ENCODE measurements around the gene CSN1S1. TPM values are rescaled to one million over a fixed set of nuclear protein-coding genes. Genes with fewer than 3 reads are reported as not detected.

The CSN1S1 gene, protein sequence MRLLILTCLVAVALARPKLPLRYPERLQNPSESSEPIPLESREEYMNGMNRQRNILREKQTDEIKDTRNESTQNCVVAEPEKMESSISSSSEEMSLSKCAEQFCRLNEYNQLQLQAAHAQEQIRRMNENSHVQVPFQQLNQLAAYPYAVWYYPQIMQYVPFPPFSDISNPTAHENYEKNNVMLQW
- not detected for total RNA-seq (ENCODE audit: unreplicated experiment)
- long read RNA-seq, result 0 reads

DNA sequence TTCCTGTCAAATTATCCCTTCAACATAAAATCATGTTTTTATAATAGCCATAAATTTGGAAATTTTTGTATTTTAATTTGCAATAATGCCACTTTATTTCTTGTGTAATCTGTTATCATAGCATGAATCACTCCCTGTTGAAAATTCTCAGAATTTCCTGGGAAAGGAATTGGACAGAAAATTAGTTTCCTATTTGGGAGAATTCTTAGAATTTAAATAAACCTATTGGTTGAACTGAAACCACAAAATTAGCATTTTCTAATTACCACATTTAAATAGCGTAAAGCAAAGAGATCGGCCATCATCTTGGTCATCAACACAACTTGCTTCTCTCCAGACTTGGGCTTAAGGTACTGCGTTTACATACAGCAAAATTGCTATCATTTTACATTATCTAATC lies at the start of gene CSN1S1:
TSS of gene CSN1S1 (plus strand) at position 301 of the 400 bp plus-strand sequence. CDS start 1,488 bp downstream, outside the sequence.
- Mint-ChIP-seq H3K27ac (ENCODE audit: unreplicated experiment) (no peak within 1 kb of the TSS), H3K4me1 (ENCODE audit: unreplicated experiment) (peaks cover 8% of the 10 kb centered on the region), H3K36me3 (ENCODE audit: low read depth, unreplicated experiment) (no peaks in the 10 kb centered on the region), H3K27me3 (ENCODE audit: unreplicated experiment) (no peaks in the 10 kb centered on the region), H3K9me3 (ENCODE audit: unreplicated experiment) (no peaks in the 10 kb centered on the region), H3K4me3 (ENCODE audit: unreplicated experiment) (no peak within 1 kb of the TSS)
- no peak for DNase-seq (ENCODE audit: low spot score)
- TF ChIP-seq CTCF (IDR thresholded peaks at IDR 0.05; ENCODE audit: unreplicated experiment), result no peak

DNA sequence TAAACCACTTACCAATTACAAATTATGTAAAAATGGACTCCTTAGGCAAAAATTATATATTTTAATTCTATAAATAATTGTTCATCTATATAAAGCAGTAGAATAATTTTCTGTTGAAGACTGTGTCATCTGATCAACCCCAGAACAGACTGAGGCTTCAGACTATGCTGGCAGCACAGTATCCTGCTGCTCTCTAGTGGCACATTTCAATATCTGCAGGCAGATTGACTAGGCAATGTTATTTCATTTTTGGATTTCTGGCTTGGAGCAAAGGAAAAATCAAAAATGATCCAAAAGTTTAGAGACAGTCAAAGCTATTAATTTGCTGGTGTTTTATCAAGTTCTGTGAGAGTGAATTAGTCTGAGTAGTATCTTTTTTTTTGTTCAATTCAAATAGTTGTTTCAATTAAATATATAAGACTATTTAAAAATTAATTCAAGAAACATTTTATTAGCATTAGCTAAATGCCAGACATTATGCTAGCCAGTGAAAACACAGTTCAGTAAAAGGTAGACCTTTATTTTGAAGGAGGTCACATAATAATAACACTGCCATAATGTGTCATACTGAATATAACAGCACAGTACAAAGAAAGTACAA lies 49.6 kb upstream of the CSN1S1 start:
- no peak for DNase-seq (ENCODE audit: low spot score)
- H3K36me3 Mint-ChIP-seq (ENCODE audit: low read depth, unreplicated experiment), result peaks cover 6% of the 10 kb centered on the region
- H3K9me3 Mint-ChIP-seq (ENCODE audit: unreplicated experiment), result no peaks in the 10 kb centered on the region
- peak; percentile 58 for TF ChIP-seq CTCF (IDR thresholded peaks at IDR 0.05; ENCODE audit: unreplicated experiment)
- H3K27me3 Mint-ChIP-seq (ENCODE audit: unreplicated experiment), result no peaks in the 10 kb centered on the region
- no peak overlapping the region for H3K27ac Mint-ChIP-seq (ENCODE audit: unreplicated experiment)
- H3K4me1 Mint-ChIP-seq (ENCODE audit: unreplicated experiment), result no peaks in the 10 kb centered on the region
- H3K4me3 Mint-ChIP-seq (ENCODE audit: unreplicated experiment), result no peak overlapping the region

DNA sequence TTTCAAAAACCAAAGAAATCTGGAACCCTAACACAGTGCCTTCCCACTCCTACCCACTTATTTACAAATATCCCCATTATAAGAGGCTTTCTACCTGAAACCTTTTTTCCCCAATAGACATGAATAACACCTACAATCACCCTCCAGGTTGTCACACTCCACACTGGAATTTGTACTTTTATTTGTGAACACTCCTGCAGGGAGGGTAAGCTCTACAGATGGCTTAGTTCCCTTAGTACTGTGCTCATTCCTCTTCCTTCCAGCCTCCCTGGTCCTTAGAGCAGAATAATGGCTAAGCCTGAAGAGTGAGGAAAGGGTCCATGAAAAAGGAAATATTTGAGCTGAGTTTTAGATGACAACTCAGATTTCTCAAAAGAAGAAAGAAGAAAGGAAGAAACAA lies 48.7 kb upstream of the CSN1S1 start:
- Mint-ChIP-seq H3K27ac (ENCODE audit: unreplicated experiment) (no peak overlapping the region), H3K27me3 (ENCODE audit: unreplicated experiment) (no peaks in the 10 kb centered on the region), H3K4me1 (ENCODE audit: unreplicated experiment) (no peaks in the 10 kb centered on the region)

GRCh38 chr4:69888336-69888735 lies 42.5 kb upstream of the CSN1S1 start:
- TF ChIP-seq CTCF (IDR thresholded peaks at IDR 0.05; ENCODE audit: unreplicated experiment), result no peak
- H3K4me1 Mint-ChIP-seq (ENCODE audit: unreplicated experiment), result no peaks in the 10 kb centered on the region
- H3K27ac Mint-ChIP-seq (ENCODE audit: unreplicated experiment), result no peak overlapping the region
- no peak for DNase-seq (ENCODE audit: low spot score)
- no peaks in the 10 kb centered on the region for H3K27me3 Mint-ChIP-seq (ENCODE audit: unreplicated experiment)
- H3K9me3 Mint-ChIP-seq (ENCODE audit: unreplicated experiment), result no peaks in the 10 kb centered on the region
- H3K36me3 Mint-ChIP-seq (ENCODE audit: low read depth, unreplicated experiment), result peaks cover 6% of the 10 kb centered on the region
- H3K4me3 Mint-ChIP-seq (ENCODE audit: unreplicated experiment), result no peak overlapping the region

More for the DNA sequence above, 48.7 kb upstream of the CSN1S1 start:
- TF ChIP-seq CTCF (IDR thresholded peaks at IDR 0.05; ENCODE audit: unreplicated experiment), result no peak
- H3K9me3 Mint-ChIP-seq (ENCODE audit: unreplicated experiment), result no peaks in the 10 kb centered on the region
- peaks cover 6% of the 10 kb centered on the region for H3K36me3 Mint-ChIP-seq (ENCODE audit: low read depth, unreplicated experiment)
- H3K4me3 Mint-ChIP-seq (ENCODE audit: unreplicated experiment), result no peak overlapping the region
- DNase-seq (ENCODE audit: low spot score), result no peak

GRCh38 chr4:69894186-69894585 lies 36.7 kb upstream of the CSN1S1 start:
- H3K4me1 Mint-ChIP-seq (ENCODE audit: unreplicated experiment), result no peaks in the 10 kb centered on the region
- H3K4me3 Mint-ChIP-seq (ENCODE audit: unreplicated experiment), result no peak overlapping the region
- H3K27me3 Mint-ChIP-seq (ENCODE audit: unreplicated experiment), result no peaks in the 10 kb centered on the region
- no peaks in the 10 kb centered on the region for H3K9me3 Mint-ChIP-seq (ENCODE audit: unreplicated experiment)
- H3K27ac Mint-ChIP-seq (ENCODE audit: unreplicated experiment), result no peak overlapping the region
- DNase-seq (ENCODE audit: low spot score), result no peak
- TF ChIP-seq CTCF (IDR thresholded peaks at IDR 0.05; ENCODE audit: unreplicated experiment), result no peak
- H3K36me3 Mint-ChIP-seq (ENCODE audit: low read depth, unreplicated experiment), result no peaks in the 10 kb centered on the region

All from endothelial cell (in vitro differentiated cells).